Activated CD8-positive, alpha-beta memory T cell treated with anti-CD3 and anti-CD28 coated beads for 36 hours (primary cell): ENCODE measurements around the gene LCLAT1. TPM values are rescaled to one million over a fixed set of nuclear protein-coding genes. Genes with fewer than 3 reads are reported as not detected.

ENCODE experiments used
- CTCF ChIA-PET: fragments of 350-600 bp; sonication (Branson Sonifier 250); formaldehyde crosslinking; loops from one replicate; lab custom pipeline; 2021; ENCODE audit warnings: antibody characterized with exemption; lab: Charles Lee
- POLR2A ChIA-PET: fragments of 350-600 bp; sonication (Branson Sonifier 250); formaldehyde crosslinking; loops from one replicate; lab custom pipeline; 2021; ENCODE audit warnings: antibody characterized with exemption; lab: Charles Lee
- total RNA-seq, 2 experiments: library from RNA; stranded (reverse); gene quantifications; one replicate each; pipeline ENCODE4 v1.2.3, GENCODE V29; 2021

LCLAT1 gene
- total RNA-seq, 2 experiments from 2014 or later, result 31.7 to 34.7 TPM

- ChIA-PET POLR2A (no interaction called here), CTCF (no interaction called here)
These were observed 198.2 kb downstream of the LCLAT1 start for GRCh38 chr2:30645081-30645744.

- ChIA-PET CTCF (no interaction called here), POLR2A (no interaction called here)
These were observed 198.7 kb downstream of the LCLAT1 start for GRCh38 chr2:30645745-30646119.

GRCh38 chr2:30647752-30648457, 200.9 kb downstream of the LCLAT1 start:
- ChIA-PET CTCF (no interaction called here), POLR2A (no interaction called here)

- POLR2A ChIA-PET, result no interaction called here
These were observed 202.2 kb downstream of the LCLAT1 start for GRCh38 chr2:30649278-30649677.

GRCh38 chr2:30649828-30650227, 202.8 kb downstream of the LCLAT1 start:
- POLR2A ChIA-PET, result no interaction called here
- CTCF ChIA-PET, result no interaction called here

More at GRCh38 chr2:30649278-30649677, 202.2 kb downstream of the LCLAT1 start:
- CTCF ChIA-PET, result no interaction called here

GRCh38 chr2:30652271-30652915, 205.3 kb downstream of the LCLAT1 start:
- ChIA-PET POLR2A (no interaction called here), CTCF (no interaction called here)

GRCh38 chr2:30653847-30654246, 206.8 kb downstream of the LCLAT1 start:
- CTCF ChIA-PET, result no interaction called here
- POLR2A ChIA-PET, result no interaction called here

GRCh38 chr2:30654404-30654803, 207.4 kb downstream of the LCLAT1 start:
- CTCF ChIA-PET, result no interaction called here
- POLR2A ChIA-PET, result no interaction called here

GRCh38 chr2:30655211-30655610, 208.2 kb downstream of the LCLAT1 start:
- POLR2A ChIA-PET, result no interaction called here

GRCh38 chr2:30655660-30656059, 208.6 kb downstream of the LCLAT1 start:
- POLR2A ChIA-PET, result no interaction called here

More at GRCh38 chr2:30655211-30655610, 208.2 kb downstream of the LCLAT1 start:
- CTCF ChIA-PET, result no interaction called here

GRCh38 chr2:30656079-30656478, 209.0 kb downstream of the LCLAT1 start:
- CTCF ChIA-PET, result no interaction called here
- POLR2A ChIA-PET, result no interaction called here

More at GRCh38 chr2:30655660-30656059, 208.6 kb downstream of the LCLAT1 start:
- CTCF ChIA-PET, result no interaction called here

- ChIA-PET POLR2A (no interaction called here), CTCF (no interaction called here)
These were observed 214.4 kb downstream of the LCLAT1 start for GRCh38 chr2:30661173-30662107.

- ChIA-PET CTCF (no interaction called here), POLR2A (no interaction called here)
These were observed 215.5 kb downstream of the LCLAT1 start for GRCh38 chr2:30662268-30663131.

- POLR2A ChIA-PET, result no interaction called here
- CTCF ChIA-PET, result no interaction called here
These were observed 216.3 kb downstream of the LCLAT1 start for GRCh38 chr2:30663321-30663720.

- POLR2A ChIA-PET, result no interaction called here
These were observed 216.8 kb downstream of the LCLAT1 start for GRCh38 chr2:30663806-30664205.

GRCh38 chr2:30664761-30665358, 217.8 kb downstream of the LCLAT1 start:
- ChIA-PET POLR2A (no interaction called here), CTCF (no interaction called here)

More at GRCh38 chr2:30663806-30664205, 216.8 kb downstream of the LCLAT1 start:
- CTCF ChIA-PET, result no interaction called here

GRCh38 chr2:30665761-30666265, 218.8 kb downstream of the LCLAT1 start:
- ChIA-PET CTCF (no interaction called here), POLR2A (no interaction called here)

- ChIA-PET CTCF (interaction anchor here (0.5 kb wide), 1 partner anchor 109 kb away, joined by 3 read pairs; no protein-coding TSS in a partner anchor), POLR2A (no interaction called here)
These were observed 219.3 kb downstream of the LCLAT1 start for GRCh38 chr2:30666266-30666874.
